ENCODE data around the gene ZNF385B.

The ZNF385B gene

DNA sequence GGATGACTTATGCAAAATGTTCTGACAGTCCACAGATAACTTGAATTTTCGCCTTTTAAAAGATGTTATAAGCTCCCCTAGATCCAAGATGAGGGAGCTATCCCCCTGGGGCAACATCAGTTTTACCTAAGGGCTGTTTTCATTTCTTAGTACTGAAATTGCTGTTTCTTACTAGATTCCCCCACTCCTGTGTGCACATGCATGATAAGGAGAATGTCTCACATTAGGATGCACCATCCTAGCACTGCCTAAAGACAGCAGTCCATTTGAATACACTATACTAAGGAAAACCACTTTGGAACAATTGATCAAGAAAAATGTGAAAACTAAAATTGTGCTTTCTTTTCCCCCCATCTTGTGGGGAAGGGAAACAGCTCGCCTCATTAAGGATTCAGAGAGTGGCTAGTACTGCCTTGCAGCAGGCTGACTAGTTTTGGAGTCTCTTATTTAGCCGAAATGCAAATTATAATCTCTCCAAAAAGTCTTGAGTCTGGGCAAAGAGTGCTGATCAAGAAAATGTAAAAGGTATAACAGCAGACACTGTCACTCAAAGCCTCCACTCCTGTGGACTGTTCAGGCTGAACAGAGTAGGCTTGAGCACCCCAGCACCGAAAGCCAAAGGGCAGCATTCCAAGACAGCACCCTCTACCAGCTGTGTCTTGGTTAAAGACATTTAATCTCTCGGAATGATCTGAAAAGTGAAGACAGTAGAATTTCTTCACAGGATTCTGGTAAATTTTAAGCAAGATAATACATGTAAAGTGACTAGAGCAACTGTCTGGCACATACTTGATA is 65.0 kb downstream of the ZNF385B start:
- Histone ChIP-seq H3K9me3 (ENCODE audit: low read length) (no peaks in the 10 kb centered on the region), H3K4me1 (ENCODE audit: insufficient read depth, low read length, severe bottlenecking) (no peaks in the 10 kb centered on the region), H2AFZ (ENCODE audit: low read length) (no peak overlapping the region), H4K20me1 (ENCODE audit: insufficient read depth, low read length) (no peaks in the 10 kb centered on the region), H3K79me2 (ENCODE audit: insufficient read depth, low read length) (no peaks in the 10 kb centered on the region), H3K27ac (ENCODE audit: low read depth, low read length, poor library complexity, severe bottlenecking) (no peak overlapping the region), H3K9ac (ENCODE audit: low read length) (no peak overlapping the region), H3K4me2 (ENCODE audit: low read length) (no peak overlapping the region), H3K9me2 (ENCODE audit: low read depth, low read length) (no peaks in the 10 kb centered on the region), H3F3A (ENCODE audit: insufficient read depth, low read length) (no peaks in the 10 kb centered on the region), H3K27me3 (ENCODE audit: insufficient read depth, low read length) (no peaks in the 10 kb centered on the region), H3K36me3 (ENCODE audit: insufficient read depth, low read length) (no peaks in the 10 kb centered on the region; the same call in 1 of the 2 replicates), H3K4me3 (ENCODE audit: low read depth, low read length, poor library complexity, severe bottlenecking) (no peak overlapping the region)
- TF ChIP-seq, protein P1, sequence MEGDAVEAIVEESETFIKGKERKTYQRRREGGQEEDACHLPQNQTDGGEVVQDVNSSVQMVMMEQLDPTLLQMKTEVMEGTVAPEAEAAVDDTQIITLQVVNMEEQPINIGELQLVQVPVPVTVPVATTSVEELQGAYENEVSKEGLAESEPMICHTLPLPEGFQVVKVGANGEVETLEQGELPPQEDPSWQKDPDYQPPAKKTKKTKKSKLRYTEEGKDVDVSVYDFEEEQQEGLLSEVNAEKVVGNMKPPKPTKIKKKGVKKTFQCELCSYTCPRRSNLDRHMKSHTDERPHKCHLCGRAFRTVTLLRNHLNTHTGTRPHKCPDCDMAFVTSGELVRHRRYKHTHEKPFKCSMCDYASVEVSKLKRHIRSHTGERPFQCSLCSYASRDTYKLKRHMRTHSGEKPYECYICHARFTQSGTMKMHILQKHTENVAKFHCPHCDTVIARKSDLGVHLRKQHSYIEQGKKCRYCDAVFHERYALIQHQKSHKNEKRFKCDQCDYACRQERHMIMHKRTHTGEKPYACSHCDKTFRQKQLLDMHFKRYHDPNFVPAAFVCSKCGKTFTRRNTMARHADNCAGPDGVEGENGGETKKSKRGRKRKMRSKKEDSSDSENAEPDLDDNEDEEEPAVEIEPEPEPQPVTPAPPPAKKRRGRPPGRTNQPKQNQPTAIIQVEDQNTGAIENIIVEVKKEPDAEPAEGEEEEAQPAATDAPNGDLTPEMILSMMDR (IDR thresholded peaks at IDR 0.05; ENCODE audit: low read length) = no peak
- TF ChIP-seq EZH2 (IDR thresholded peaks at IDR 0.05; ENCODE audit: borderline replicate concordance, low read length) = no peak

DNA sequence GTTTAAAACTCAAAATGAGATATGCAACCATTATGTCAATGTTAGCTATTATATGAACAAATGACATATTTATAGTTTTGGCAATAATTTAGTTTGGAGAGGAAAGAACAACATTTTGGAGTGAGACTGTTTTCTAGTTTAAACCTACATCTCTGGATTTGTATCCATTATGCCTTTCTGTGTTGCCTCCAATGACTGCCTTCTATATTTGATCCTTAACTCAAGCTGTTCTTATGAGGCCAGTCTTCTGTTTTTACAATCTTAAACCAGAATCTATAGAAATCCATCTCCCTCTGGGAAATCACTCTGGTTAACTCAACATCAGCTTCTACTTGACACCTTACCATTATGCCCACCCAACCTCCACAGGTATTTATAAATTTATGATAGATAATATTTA is 67.5 kb downstream of the ZNF385B start:
- no peaks in the 10 kb centered on the region for H3K79me2 ChIP-seq (ENCODE audit: insufficient read depth, low read length)
- H3K27ac ChIP-seq (ENCODE audit: low read depth, low read length, poor library complexity, severe bottlenecking) = no peak overlapping the region
- H3K4me1 ChIP-seq (ENCODE audit: insufficient read depth, low read length, severe bottlenecking) = no peaks in the 10 kb centered on the region
- no peak for TF ChIP-seq EZH2 (IDR thresholded peaks at IDR 0.05; ENCODE audit: borderline replicate concordance, low read length)
- TF ChIP-seq, protein P1 (IDR thresholded peaks at IDR 0.05; ENCODE audit: low read length) = no peak
- H3K9ac ChIP-seq (ENCODE audit: low read length) = no peak overlapping the region
- H3K27me3 ChIP-seq (ENCODE audit: insufficient read depth, low read length) = no peaks in the 10 kb centered on the region
- no peaks in the 10 kb centered on the region; the same call in 1 of the 2 replicates for H3K36me3 ChIP-seq (ENCODE audit: insufficient read depth, low read length)
- H3K9me3 ChIP-seq (ENCODE audit: low read length) = no peaks in the 10 kb centered on the region
- no peaks in the 10 kb centered on the region for H3F3A ChIP-seq (ENCODE audit: insufficient read depth, low read length)
- H4K20me1 ChIP-seq (ENCODE audit: insufficient read depth, low read length) = no peaks in the 10 kb centered on the region
- no peak overlapping the region for H3K4me3 ChIP-seq (ENCODE audit: low read depth, low read length, poor library complexity, severe bottlenecking)
- H2AFZ ChIP-seq (ENCODE audit: low read length) = no peak overlapping the region
- H3K4me2 ChIP-seq (ENCODE audit: low read length) = no peak overlapping the region
- no peaks in the 10 kb centered on the region for H3K9me2 ChIP-seq (ENCODE audit: low read depth, low read length)

DNA sequence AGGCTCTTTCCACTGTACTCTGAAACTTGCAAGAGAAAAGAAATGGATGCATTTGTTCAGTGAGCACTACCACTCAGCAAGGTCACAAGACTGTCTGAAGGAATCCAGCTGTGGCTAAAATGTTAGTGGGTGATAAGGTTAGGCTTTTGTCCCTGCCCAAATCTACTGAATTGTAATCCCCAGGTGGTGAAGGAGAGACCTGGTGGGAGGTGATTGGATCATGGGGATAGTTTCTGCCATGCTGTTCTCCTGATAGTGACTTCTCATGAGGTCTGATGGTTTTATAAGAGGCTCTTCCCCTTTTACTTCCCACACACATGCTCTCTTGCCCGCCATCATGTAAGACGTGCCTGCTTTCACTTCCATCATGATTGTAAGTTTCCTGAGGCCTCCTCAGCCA is 68.2 kb downstream of the ZNF385B start:
- Histone ChIP-seq H3K4me1 (ENCODE audit: insufficient read depth, low read length, severe bottlenecking) (no peaks in the 10 kb centered on the region), H3K4me3 (ENCODE audit: low read depth, low read length, poor library complexity, severe bottlenecking) (no peak overlapping the region), H3K9me2 (ENCODE audit: low read depth, low read length) (no peaks in the 10 kb centered on the region), H3K79me2 (ENCODE audit: insufficient read depth, low read length) (no peaks in the 10 kb centered on the region), H2AFZ (ENCODE audit: low read length) (no peak overlapping the region), H3K9me3 (ENCODE audit: low read length) (no peaks in the 10 kb centered on the region), H3K4me2 (ENCODE audit: low read length) (no peak overlapping the region), H3K9ac (ENCODE audit: low read length) (no peak overlapping the region), H3K27me3 (ENCODE audit: insufficient read depth, low read length) (no peaks in the 10 kb centered on the region), H3K27ac (ENCODE audit: low read depth, low read length, poor library complexity, severe bottlenecking) (no peak overlapping the region), H3F3A (ENCODE audit: insufficient read depth, low read length) (no peaks in the 10 kb centered on the region), H4K20me1 (ENCODE audit: insufficient read depth, low read length) (no peaks in the 10 kb centered on the region), H3K36me3 (ENCODE audit: insufficient read depth, low read length) (no peaks in the 10 kb centered on the region; the same call in 1 of the 2 replicates)
- TF ChIP-seq, protein P1 (IDR thresholded peaks at IDR 0.05; ENCODE audit: low read length) = no peak
- TF ChIP-seq EZH2 (IDR thresholded peaks at IDR 0.05; ENCODE audit: borderline replicate concordance, low read length) = no peak

Measured in OCI-LY1 (cell line).